ENCODE measurements around the gene IGSF23. TPM values are rescaled to one million over a fixed set of nuclear protein-coding genes. Genes with fewer than 3 reads are reported as not detected.
"Not testable (repeated sequence)": the region's sequence is repeated elsewhere in the genome, so short reads cannot be mapped to it uniquely, and the experiment has no call there.

Gene IGSF23
- total and polyA plus RNA-seq, 7 donors = not detected

DNA sequence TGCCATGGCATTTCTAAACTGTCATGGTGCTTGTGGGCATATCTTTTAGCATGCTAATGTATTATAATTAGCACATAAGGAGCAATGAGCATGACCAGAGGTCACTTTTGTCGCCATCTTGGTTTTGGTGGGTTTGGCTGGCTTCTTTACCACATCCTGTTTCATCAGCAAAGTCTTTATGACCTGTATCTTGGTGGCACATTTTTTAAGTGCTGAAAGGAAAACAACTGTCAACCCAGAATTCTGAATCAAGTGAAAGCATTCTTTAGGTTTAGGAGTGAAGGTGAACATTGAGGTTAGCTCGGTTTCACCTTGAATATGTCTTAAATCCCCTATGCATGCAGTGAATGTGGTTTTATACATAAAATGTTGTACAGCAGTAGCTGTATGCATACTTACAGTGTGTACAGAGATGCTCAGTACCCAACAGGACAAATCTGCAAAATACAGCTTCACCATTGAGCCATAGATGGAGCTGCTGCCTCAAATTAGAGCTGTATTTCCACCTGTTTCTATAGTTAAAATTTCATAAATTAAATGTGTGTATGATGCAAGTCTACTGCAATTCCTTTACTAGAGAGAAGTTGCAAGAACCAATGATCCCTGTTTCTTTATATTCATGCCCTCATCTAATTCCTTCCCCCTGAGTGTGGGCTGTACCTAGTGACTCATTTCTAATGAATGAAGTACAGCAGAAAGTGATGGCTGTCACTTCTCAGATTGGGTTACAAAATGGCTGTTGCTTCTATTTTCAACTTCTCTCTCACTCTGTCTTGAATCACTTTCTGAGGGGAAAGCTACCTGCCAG is 25.2 kb upstream of the IGSF23 start:
- Histone ChIP-seq H3K36me3 (no peaks in the 10 kb centered on the region), H3K27ac (no peak overlapping the region), H3K4me3 (no peak overlapping the region), H3K4me1 (peaks cover 0 to 6% (median 0%) of the 10 kb centered on the region in 4 donors), H3K9me3 (no peaks in the 10 kb centered on the region), H3K27me3 (peaks cover 0 to 7% (median 5%) of the 10 kb centered on the region in 3 donors)
- TF ChIP-seq EP300 (IDR thresholded peaks at IDR 0.05) = no peak
- TF ChIP-seq CTCF (IDR thresholded peaks at IDR 0.05) = no peak
- TF ChIP-seq POLR2A (IDR thresholded peaks at IDR 0.05) = no peak
- no peak for TF ChIP-seq POLR2AphosphoS5 (IDR thresholded peaks at IDR 0.05)
- 77 to 80% methylated on average over 2 of the region's 2 CpGs for WGBS, 2 donors
- DNase-seq = no peak
- intact Hi-C loops (cut with DNase I) = no loop called here

DNA sequence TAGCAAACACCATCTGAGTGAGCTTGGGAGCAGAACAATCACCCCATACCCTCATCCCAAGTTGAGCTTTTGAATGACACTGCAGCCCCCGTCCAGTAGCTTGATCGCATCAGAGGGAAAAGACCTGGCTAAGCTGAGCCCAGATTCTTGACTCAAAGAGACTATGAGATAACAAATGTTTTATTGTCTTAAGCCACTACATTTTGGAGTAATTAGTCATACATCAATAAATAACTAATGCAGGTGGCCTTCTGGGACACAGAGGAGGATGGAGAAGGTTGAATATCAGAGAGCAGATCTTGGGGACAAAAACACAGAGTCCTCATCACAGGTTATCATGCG is 24.6 kb upstream of the IGSF23 start:
- no peak for DNase-seq
- Histone ChIP-seq H3K4me1 (peaks cover 0 to 6% (median 0%) of the 10 kb centered on the region in 4 donors), H3K27ac (no peak overlapping the region), H3K4me3 (no peak overlapping the region), H3K9me3 (no peaks in the 10 kb centered on the region), H3K27me3 (peaks cover 0 to 8% (median 2%) of the 10 kb centered on the region in 3 donors), H3K36me3 (no peaks in the 10 kb centered on the region)
- TF ChIP-seq POLR2AphosphoS5 (IDR thresholded peaks at IDR 0.05) (no peak), POLR2A (IDR thresholded peaks at IDR 0.05) (no peak), CTCF (IDR thresholded peaks at IDR 0.05) (no peak), EP300 (IDR thresholded peaks at IDR 0.05) (no peak)
- intact Hi-C loops (cut with DNase I) = no loop called here
- WGBS, 2 donors = 94 to 95% methylated on average over 3 of the region's 3 CpGs

- H3K4me1 ChIP-seq = peaks cover 0 to 6% (median 0%) of the 10 kb centered on the region in 4 donors
- TF ChIP-seq EP300 (IDR thresholded peaks at IDR 0.05) (no peak), POLR2AphosphoS5 (IDR thresholded peaks at IDR 0.05) (no peak), CTCF (IDR thresholded peaks at IDR 0.05) (no peak), POLR2A (IDR thresholded peaks at IDR 0.05) (no peak)
- WGBS, 2 donors = 47 to 64% methylated on average over 9 of the region's 9 CpGs
These were observed 22.9 kb upstream of the IGSF23 start for GRCh38 chr19:44590245-44591059.

GRCh38 chr19:44591340-44591993 is 21.9 kb upstream of the IGSF23 start:
- H3K36me3 ChIP-seq; H3K4me1 ChIP-seq; H3K9me3 ChIP-seq; H3K4me3 ChIP-seq; DNase-seq; H3K27ac ChIP-seq; intact Hi-C loops (cut with DNase I): not testable (repeated sequence)
- WGBS, 2 donors = 89 to 93% methylated on average over 9 of the region's 9 CpGs
- H3K27me3 ChIP-seq = peaks cover 0 to 23% (median 0%) of the 10 kb centered on the region in 3 donors

More at GRCh38 chr19:44590245-44591059, 22.9 kb upstream of the IGSF23 start:
- Histone ChIP-seq H3K27ac (no peak overlapping the region), H3K4me3 (no peak overlapping the region), H3K9me3 (no peaks in the 10 kb centered on the region), H3K36me3 (no peaks in the 10 kb centered on the region), H3K27me3 (peaks cover 0 to 13% (median 0%) of the 10 kb centered on the region in 3 donors)
- DNase-seq = no peak
- intact Hi-C loops (cut with DNase I) = no loop called here

GRCh38 chr19:44592451-44592890 is 20.9 kb upstream of the IGSF23 start:
- peaks cover 0 to 25% (median 0%) of the 10 kb centered on the region in 3 donors for H3K27me3 ChIP-seq
- no peaks in the 10 kb centered on the region for H3K36me3 ChIP-seq
- no peaks in the 10 kb centered on the region for H3K9me3 ChIP-seq
- H3K4me1 ChIP-seq = peaks cover 0 to 6% (median 0%) of the 10 kb centered on the region in 4 donors
- DNase-seq = no peak
- intact Hi-C loops (cut with DNase I) = no loop called here
- 64 to 68% methylated on average over 2 of the region's 2 CpGs for WGBS, 2 donors
- H3K4me3 ChIP-seq = no peak overlapping the region
- TF ChIP-seq CTCF (IDR thresholded peaks at IDR 0.05) = no peak
- TF ChIP-seq EP300 (IDR thresholded peaks at IDR 0.05) = no peak
- TF ChIP-seq POLR2AphosphoS5 (IDR thresholded peaks at IDR 0.05) = no peak
- TF ChIP-seq POLR2A (IDR thresholded peaks at IDR 0.05) = no peak
- H3K27ac ChIP-seq = no peak overlapping the region

All from sigmoid colon (tissue), 7 donors.